ENCODE data around the gene SDK1.
"Not testable (repeated sequence)": the region's sequence is repeated elsewhere in the genome, so short reads cannot be mapped to it uniquely, and the experiment has no call there.

Gene SDK1

GRCh38 chr7:4279216-4279615, 978.2 kb downstream of the SDK1 start:
- no peak for DNase-seq (ENCODE audit: low read depth in 2 of 2, low spot score in 1 of 2)

GRCh38 chr7:4281231-4281993, 980.4 kb downstream of the SDK1 start:
- DNase-seq (ENCODE audit: low read depth in 2 of 2, low spot score in 1 of 2): no peak

- no peak for DNase-seq (ENCODE audit: low read depth in 2 of 2, low spot score in 1 of 2)
Measured at GRCh38 chr7:4282434-4283223, 981.6 kb downstream of the SDK1 start.

- no peak for DNase-seq (ENCODE audit: low read depth in 2 of 2, low spot score in 1 of 2)
Measured at GRCh38 chr7:4286351-4286750, 985.3 kb downstream of the SDK1 start.

- DNase-seq (ENCODE audit: low read depth in 2 of 2, low spot score in 1 of 2): no peak
Measured at GRCh38 chr7:4288791-4289394, 987.8 kb downstream of the SDK1 start.

- no peak for DNase-seq (ENCODE audit: low read depth in 2 of 2, low spot score in 1 of 2)
Measured at GRCh38 chr7:4297165-4297917, 996.3 kb downstream of the SDK1 start.

- DNase-seq (ENCODE audit: low read depth in 2 of 2, low spot score in 1 of 2): no peak
Measured at GRCh38 chr7:4297918-4298219, 996.8 kb downstream of the SDK1 start.

GRCh38 chr7:4299431-4299830, 998.4 kb downstream of the SDK1 start:
- DNase-seq (ENCODE audit: low read depth in 2 of 2, low spot score in 1 of 2): no peak

- no peak for DNase-seq (ENCODE audit: low read depth in 2 of 2, low spot score in 1 of 2)
Measured at GRCh38 chr7:4302203-4302905, 1001.3 kb downstream of the SDK1 start.

- DNase-seq (ENCODE audit: low read depth in 2 of 2, low spot score in 1 of 2): no peak
Measured at GRCh38 chr7:4307316-4308204, 1006.5 kb downstream of the SDK1 start.

GRCh38 chr7:4308205-4308590, 1007.1 kb downstream of the SDK1 start:
- no peak for DNase-seq (ENCODE audit: low read depth in 2 of 2, low spot score in 1 of 2)

GRCh38 chr7:4313911-4314310, 1012.9 kb downstream of the SDK1 start:
- DNase-seq (ENCODE audit: low read depth in 2 of 2, low spot score in 1 of 2): not testable (repeated sequence)

- not testable (repeated sequence) for DNase-seq (ENCODE audit: low read depth in 2 of 2, low spot score in 1 of 2)
Measured at GRCh38 chr7:4314316-4314715, 1013.3 kb downstream of the SDK1 start.

Measured in stimulated activated CD8-positive, alpha-beta memory T cell treated with anti-CD3 and anti-CD28 coated beads, Interleukin-4, amount 100 ng/mL, for 4 hours (primary cell).